PC-3 (cell line): Measurements from ENCODE around the gene TSSC4. TPM values are rescaled to one million over a fixed set of nuclear protein-coding genes. Genes with fewer than 3 reads are reported as not detected.

Experiments
- ATAC-seq: fragments of 200-7000 bp; cut with Tn5 transposase; 2 replicates; pipeline ENCODE4 v1.9.1; 2020; ENCODE audit warnings: mild to moderate bottlenecking, moderate library complexity
- BruUV-seq: library from RNA; stranded (reverse); fragments of 400-500 nt; replicated peaks from 2 replicates; lab custom pipeline; 2021; lab: Mats Ljungman, UMichigan
- CTCF ChIA-PET: fragments of 300-600 bp; sonication (Branson Sonifier 250); formaldehyde crosslinking; loops from one replicate; lab custom pipeline; 2022; ENCODE audit warnings: antibody characterized with exemption; lab: Charles Lee
- POLR2A ChIA-PET: fragments of 300-600 bp; sonication (Branson Sonifier 250); formaldehyde crosslinking; loops from one replicate; lab custom pipeline; 2022; ENCODE audit warnings: antibody characterized with exemption; ENCODE audit not compliant: unreplicated experiment; lab: Charles Lee
- DNase-seq: peaks from one replicate; pipeline ENCODE4 v3.0.0-alpha.2; 2015
- H2AFZ ChIP-seq: fragments of 300-600 bp; sonication (generic); 2 replicates; pipeline ENCODE4 v1.6.0; 2016; ENCODE audit warnings: antibody characterized with exemption, low read length
- H3F3A ChIP-seq: fragments of 300-600 bp; sonication (generic); one replicate; pipeline ENCODE4 v1.6.0; 2017; ENCODE audit warnings: antibody characterized with exemption, low read length, control low read depth, mild to moderate bottlenecking; ENCODE audit not compliant: unreplicated experiment
- H3K27ac ChIP-seq: fragments of 300-600 bp; sonication (generic); 2 replicates; pipeline ENCODE4 v1.5.1; 2016; ENCODE audit warnings: mild to moderate bottlenecking, low read length
- H3K27me3 ChIP-seq: fragments of 300-600 bp; sonication (generic); 2 replicates; pipeline ENCODE4 v1.6.1; 2016; ENCODE audit warnings: low read length, mixed read lengths
- H3K36me3 ChIP-seq: fragments of 300-600 bp; sonication (generic); 2 replicates; pipeline ENCODE4 v1.6.1; 2016; ENCODE audit warnings: low read depth, mixed run types, low read length, mixed read lengths
- H3K4me1 ChIP-seq: fragments of 300-600 bp; sonication (generic); 2 replicates; pipeline ENCODE4 v1.5.1; 2016; ENCODE audit warnings: low read length; ENCODE audit not compliant: insufficient read depth
- H3K4me2 ChIP-seq: fragments of 300-600 bp; sonication (generic); 2 replicates; pipeline ENCODE4 v1.6.0; 2016; ENCODE audit warnings: low read length
- H3K4me3 ChIP-seq: fragments of 300-600 bp; sonication (generic); 2 replicates; pipeline ENCODE4 v1.5.1; 2016; ENCODE audit warnings: mild to moderate bottlenecking, low read length, mixed read lengths
- H3K79me2 ChIP-seq: fragments of 300-600 bp; sonication (generic); 2 replicates; pipeline ENCODE4 v1.6.1; 2017; ENCODE audit warnings: low read length, mixed read lengths
- H3K9ac ChIP-seq: fragments of 300-600 bp; sonication (generic); 2 replicates; pipeline ENCODE4 v1.6.0; 2016; ENCODE audit warnings: mild to moderate bottlenecking, low read length
- H3K9me2 ChIP-seq: fragments of 300-600 bp; sonication (generic); replicated peaks from 2 replicates; pipeline ENCODE4 v1.6.1; 2016; ENCODE audit warnings: mixed run types, low read length, mixed read lengths
- H3K9me3 ChIP-seq: fragments of 300-600 bp; sonication (generic); 2 replicates; pipeline ENCODE4 v1.6.1; 2016; ENCODE audit warnings: low read length, mixed read lengths
- H4K20me1 ChIP-seq: fragments of 300-600 bp; sonication (generic); 2 replicates; pipeline ENCODE4 v1.6.1; 2016; ENCODE audit warnings: low read length, mixed read lengths
- CTCF ChIP-seq: fragments of 300-600 bp; sonication (generic); conservative IDR thresholded peaks from 2 replicates; pipeline ENCODE4 v1.5.1; 2017; ENCODE audit warnings: antibody characterized with exemption, low read depth, mild to moderate bottlenecking, low read length
- EZH2 ChIP-seq: fragments of 300-600 bp; sonication (generic); IDR thresholded peaks from one replicate; pipeline ENCODE4 v1.6.1; 2017; ENCODE audit warnings: antibody characterized with exemption, mild to moderate bottlenecking, low read length; ENCODE audit not compliant: unreplicated experiment
- EZH2phosphoT487 ChIP-seq: fragments of 300-600 bp; sonication (generic); IDR thresholded peaks from 2 replicates; pipeline ENCODE4 v1.6.1; 2018; ENCODE audit warnings: mild to moderate bottlenecking, antibody characterized with exemption, low read length, borderline replicate concordance
- intact Hi-C: fragments of 100-400 bp; cut with micrococcal nuclease; formaldehyde crosslinking; loops from 2 replicates; pipeline ENCODE4 v1.9.0; 2023
- total RNA-seq: library from RNA; depleted of rRNA; stranded (reverse); fragments of >200 nt; gene quantifications from 2 replicates; pipeline ENCODE4 v1.2.3, GENCODE V29; 2014

Gene TSSC4
- total RNA-seq, 1 experiment from 2014 or later, result 88.3 TPM

- H3K4me1 ChIP-seq, result peaks cover 11% of the 10 kb centered on the region
- intact Hi-C loops, result no loop called here
- TF ChIP-seq EZH2 (no peak), EZH2phosphoT487 (no peak), CTCF (no peak)
- no peak for ATAC-seq
- no peak overlapping the region for H3K27ac ChIP-seq
- ChIA-PET POLR2A (no interaction called here), CTCF (no interaction called here)
- no peaks in the 10 kb centered on the region for H4K20me1 ChIP-seq
- no peak overlapping the region for H3K4me2 ChIP-seq
- no peak overlapping the region for H3K9ac ChIP-seq
- no peaks in the 10 kb centered on the region for H3K9me3 ChIP-seq
- no peaks in the 10 kb centered on the region for H3K27me3 ChIP-seq
- H2AFZ ChIP-seq, result no peak overlapping the region
- H3K36me3 ChIP-seq, result no peaks in the 10 kb centered on the region; the same call in 1 of the 2 replicates
- no peaks in the 10 kb centered on the region for H3F3A ChIP-seq
- H3K9me2 ChIP-seq, result no peaks in the 10 kb centered on the region
- BruUV-seq, result no TSS peak
- peaks cover 20% of the 10 kb centered on the region for H3K79me2 ChIP-seq
- DNase-seq, result no peak
- no peak overlapping the region for H3K4me3 ChIP-seq
Observed at GRCh38 chr11:2396471-2396870, 4.1 kb upstream of the TSSC4 start.

- Histone ChIP-seq H3K9ac (no peak overlapping the region), H3K4me3 (no peak overlapping the region), H3K4me1 (peaks cover 11% of the 10 kb centered on the region), H3K36me3 (peaks cover under 1% of the 10 kb centered on the region; the same call in 1 of the 2 replicates), H3K27ac (no peak overlapping the region), H3F3A (no peaks in the 10 kb centered on the region), H4K20me1 (no peaks in the 10 kb centered on the region), H3K9me2 (no peaks in the 10 kb centered on the region), H2AFZ (no peak overlapping the region), H3K79me2 (peaks cover 26% of the 10 kb centered on the region), H3K4me2 (no peak overlapping the region), H3K27me3 (no peaks in the 10 kb centered on the region), H3K9me3 (no peaks in the 10 kb centered on the region)
- DNase-seq (no peak), ATAC-seq (no peak)
- no TSS peak for BruUV-seq
- TF ChIP-seq CTCF (no peak), EZH2 (no peak), EZH2phosphoT487 (no peak)
- ChIA-PET POLR2A (no interaction called here), CTCF (no interaction called here)
- intact Hi-C loops, result no loop called here
Observed at GRCh38 chr11:2397005-2397404, 3.5 kb upstream of the TSSC4 start.

GRCh38 chr11:2398664-2399355 is 1.7 kb upstream of the TSSC4 start:
- CTCF ChIA-PET, result no interaction called here
- no peaks in the 10 kb centered on the region for H4K20me1 ChIP-seq
- peaks cover 5% of the 10 kb centered on the region; the same call in 1 of the 2 replicates for H3K36me3 ChIP-seq
- H2AFZ ChIP-seq, result no peak overlapping the region
- H3K4me1 ChIP-seq, result peaks cover 11% of the 10 kb centered on the region
- H3K27ac ChIP-seq, result peak overlapping the region; percentile 85; the same call in 1 of the 2 replicates
- peak overlapping the region; percentile 98; the same call in 1 of the 2 replicates for H3K9ac ChIP-seq
- ATAC-seq (no peak), DNase-seq (no peak)
- intact Hi-C loops, result no loop called here
- H3K9me3 ChIP-seq, result no peaks in the 10 kb centered on the region
- TF ChIP-seq CTCF (no peak), EZH2phosphoT487 (no peak), EZH2 (no peak)
- peaks cover 31% of the 10 kb centered on the region for H3K79me2 ChIP-seq
- POLR2A ChIA-PET, result no interaction called here
- H3K9me2 ChIP-seq, result no peaks in the 10 kb centered on the region
- no TSS peak for BruUV-seq
- H3K27me3 ChIP-seq, result no peaks in the 10 kb centered on the region
- H3F3A ChIP-seq, result no peaks in the 10 kb centered on the region
- H3K4me3 ChIP-seq, result peak overlapping the region; percentile 87
- H3K4me2 ChIP-seq, result peak overlapping the region; percentile 99
